HepG2 (cell line): ENCODE measurements around the gene KSR1. TPM values are rescaled to one million over a fixed set of nuclear protein-coding genes. Genes with fewer than 3 reads are reported as not detected.

ENCODE experiments used
- AGO1 ChIP-seq: fragments of 200-400 bp; formaldehyde crosslinking; IDR thresholded peaks from 2 replicates; pipeline ENCODE4 v1.6.1; 2017; ENCODE audit warnings: mild to moderate bottlenecking, low read depth, low read length, moderate library complexity; ENCODE audit not compliant: poor library complexity, severe bottlenecking
- EHMT2 ChIP-seq: fragments of 200-600 bp; sonication (generic); IDR thresholded peaks from 2 replicates; pipeline ENCODE4 v1.7.0; 2017; ENCODE audit warnings: antibody characterized with exemption, low read depth, low read length, borderline replicate concordance
- GFI1 ChIP-seq: sonication (generic); formaldehyde crosslinking; IDR thresholded peaks from 2 replicates; pipeline ENCODE4 v1.5.0; 2020; ENCODE audit warnings: missing genetic modification reagents, mild to moderate bottlenecking, borderline replicate concordance
- LCORL ChIP-seq, 2 experiments: fragments of 450-650 bp in 1 of 2; sonication (generic) in 1 of 2; formaldehyde crosslinking in 1 of 2; IDR thresholded peaks; 2 replicates each; pipeline versions ENCODE4 v1.5.0 to v1.6.1; 2017 to 2020; ENCODE audit warnings: antibody characterized with exemption in 1 of 2, missing genetic modification reagents in 1 of 2
- MIER2 ChIP-seq: IDR thresholded peaks from 2 replicates; pipeline ENCODE4 v1.6.1; 2016; ENCODE audit warnings: missing biosample characterization, missing genetic modification reagents
- MYC ChIP-seq: sonication (generic); formaldehyde crosslinking; IDR thresholded peaks from 2 replicates; pipeline ENCODE4 v1.9.0; 2021; ENCODE audit warnings: missing genetic modification reagents, borderline replicate concordance
- PRMT3 ChIP-seq: sonication (generic); formaldehyde crosslinking; IDR thresholded peaks from 2 replicates; pipeline ENCODE4 v1.8.1; 2022; ENCODE audit warnings: low read depth, mild to moderate bottlenecking, moderate library complexity, missing genetic modification reagents, borderline replicate concordance
- RAD21 ChIP-seq: fragments of 450-650 bp; formaldehyde crosslinking; IDR thresholded peaks from 2 replicates; pipeline ENCODE4 v1.5.0; 2020; ENCODE audit warnings: mild to moderate bottlenecking
- REXO4 ChIP-seq: sonication (generic); formaldehyde crosslinking; IDR thresholded peaks from 2 replicates; pipeline ENCODE4 v1.8.0; 2022; ENCODE audit warnings: missing genetic modification reagents, mild to moderate bottlenecking, borderline replicate concordance
- SRSF1 ChIP-seq: fragments of 200-400 bp; formaldehyde crosslinking; optimal IDR thresholded peaks from 2 replicates; pipeline ENCODE3; 2017; ENCODE audit warnings: mild to moderate bottlenecking, low read depth, low read length, moderate library complexity
- ZBTB7B ChIP-seq: sonication (generic); formaldehyde crosslinking; IDR thresholded peaks from 2 replicates; pipeline ENCODE4 v1.4.0; 2020; ENCODE audit warnings: missing genetic modification reagents
- ZC3H13 ChIP-seq: sonication (generic); formaldehyde crosslinking; IDR thresholded peaks from 2 replicates; pipeline ENCODE4 v1.8.1; 2023; ENCODE audit warnings: mild to moderate bottlenecking, missing genetic modification reagents, moderate library complexity
- ZNF207 ChIP-seq: fragments of 450-650 bp; IDR thresholded peaks from 2 replicates; pipeline ENCODE4 v1.6.1; 2016; ENCODE audit warnings: antibody characterized with exemption, borderline replicate concordance
- ZNF3 ChIP-seq: IDR thresholded peaks from 2 replicates; pipeline ENCODE4 v1.7.0; 2017; ENCODE audit warnings: inconsistent platforms
- ZNF616 ChIP-seq: sonication (generic); formaldehyde crosslinking; IDR thresholded peaks from 2 replicates; pipeline ENCODE4 v1.5.0; 2020; ENCODE audit warnings: low read depth, mild to moderate bottlenecking, missing genetic modification reagents
- ZNF766 ChIP-seq: sonication (generic); formaldehyde crosslinking; IDR thresholded peaks from 2 replicates; pipeline ENCODE4 v1.5.0; 2020; ENCODE audit warnings: missing genetic modification reagents, borderline replicate concordance
- ZNF891 ChIP-seq: sonication (generic); formaldehyde crosslinking; IDR thresholded peaks from 2 replicates; pipeline ENCODE4 v1.5.0; 2020; ENCODE audit warnings: mild to moderate bottlenecking, missing genetic modification reagents
- polyA plus RNA-seq, 8 experiments: library from polyadenylated mRNA; depleted of rRNA in 3 of 8; stranded (reverse) in 7 of 8; unstranded in 1 of 8; fragments of >200 nt; fragmentation: Illumina TruSeq in 4 of 8; extraction: Trizol in 4 of 8; gene quantifications; 2 replicates each; pipeline versions ENCODE4 v1.2.1 to v1.2.3, GENCODE V29; 2011 to 2016; ENCODE audit warnings: low read depth in 4 of 8, missing spikeins in 1 of 8, mixed read lengths in 1 of 8; ENCODE audit not compliant: insufficient read depth in 1 of 8
- total RNA-seq, 5 experiments: library from RNA; depleted of rRNA; stranded (reverse); fragments of >200 nt; fragmentation: Illumina TruSeq; extraction: Trizol; gene quantifications; 2 replicates each; pipeline ENCODE4 v1.2.3, GENCODE V29; 2016; ENCODE audit warnings: low read depth in 1 of 5
- TF ChIP-seq, protein P1 (sequence below): sonication (generic); formaldehyde crosslinking; IDR thresholded peaks from 2 replicates; pipeline ENCODE4 v1.5.1; 2020; ENCODE audit warnings: missing genetic modification reagents, mild to moderate bottlenecking, borderline replicate concordance
- TF ChIP-seq, protein P2 (sequence below): sonication (generic); formaldehyde crosslinking; IDR thresholded peaks from 2 replicates; pipeline ENCODE4 v1.4.0; 2020; ENCODE audit warnings: mild to moderate bottlenecking, missing genetic modification reagents
- TF ChIP-seq, protein P3 (sequence below): IDR thresholded peaks from 2 replicates; pipeline ENCODE4 v1.6.1; 2016; ENCODE audit warnings: low read depth, missing genetic modification reagents, missing compliant biosample characterization

Gene KSR1
- total and polyA plus RNA-seq, 2 of the 13 experiments (the other 11 are each of a cell fraction or from before 2014, with no cell fraction given) = 10.1 to 16.6 TPM

DNA sequence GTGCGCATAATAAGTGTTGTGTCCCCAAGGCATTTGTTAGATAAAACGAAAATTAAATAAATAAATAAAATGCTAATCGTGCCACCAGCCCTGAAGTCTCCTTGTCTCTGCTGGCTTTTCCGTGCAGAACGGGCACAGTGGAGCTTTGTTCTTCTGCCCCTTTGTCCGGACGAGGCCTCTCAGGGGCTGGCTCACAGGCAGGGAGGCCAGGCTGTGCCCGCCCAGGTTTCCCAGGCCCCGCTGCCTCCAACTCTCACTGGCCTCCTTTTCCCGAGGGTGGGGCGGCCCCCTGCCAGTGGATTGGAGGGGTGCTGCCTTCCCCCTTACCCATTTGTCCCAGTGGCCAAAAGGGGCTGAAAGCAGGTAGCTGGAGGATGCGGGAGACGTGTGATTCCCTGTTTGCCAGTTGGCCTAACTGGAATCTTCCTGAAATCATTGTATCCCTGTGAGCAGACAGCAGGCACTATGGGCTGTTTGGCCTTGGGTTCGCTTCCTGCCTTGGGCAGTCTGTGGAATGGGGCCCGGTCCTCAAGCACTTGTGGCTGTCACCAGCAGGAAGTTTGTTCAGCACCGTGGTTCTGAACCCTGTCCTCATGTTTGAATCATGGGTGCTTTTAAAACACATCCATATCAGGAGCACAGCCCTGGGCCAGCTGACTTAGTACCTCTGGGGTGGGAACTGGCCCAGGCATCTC is 64.4 kb downstream of the KSR1 start (continued):
- TF ChIP-seq MIER2 (CRISPR knock-in tag) (no peak), ZNF3 (CRISPR knock-in tag) (no peak), PRMT3 (no peak), ZNF616 (no peak), ZNF207 (no peak), RAD21 (CRISPR knock-in tag) (no peak), LCORL (IDR thresholded peaks at IDR 0.05) (no peak), LCORL (CRISPR knock-in tag; IDR thresholded peaks at IDR 0.05) (no peak), ZNF891 (CRISPR knock-in tag) (0 out of 2 replicates have a peak, but pooled peaks have one; percentile 61), REXO4 (no peak), ZBTB7B (CRISPR knock-in tag) (0 out of 2 replicates have a peak, but pooled peaks have one; percentile 31), ZNF766 (CRISPR knock-in tag) (no peak), GFI1 (CRISPR knock-in tag) (peak; percentile 37; the same call in 1 of the 2 replicates), MYC (CRISPR knock-in tag) (0 out of 2 replicates have a peak, but pooled peaks have one; percentile 55), SRSF1 (peak; percentile 71), AGO1 (no peak), EHMT2 (no peak), ZC3H13 (no peak)
- TF ChIP-seq, protein P1, sequence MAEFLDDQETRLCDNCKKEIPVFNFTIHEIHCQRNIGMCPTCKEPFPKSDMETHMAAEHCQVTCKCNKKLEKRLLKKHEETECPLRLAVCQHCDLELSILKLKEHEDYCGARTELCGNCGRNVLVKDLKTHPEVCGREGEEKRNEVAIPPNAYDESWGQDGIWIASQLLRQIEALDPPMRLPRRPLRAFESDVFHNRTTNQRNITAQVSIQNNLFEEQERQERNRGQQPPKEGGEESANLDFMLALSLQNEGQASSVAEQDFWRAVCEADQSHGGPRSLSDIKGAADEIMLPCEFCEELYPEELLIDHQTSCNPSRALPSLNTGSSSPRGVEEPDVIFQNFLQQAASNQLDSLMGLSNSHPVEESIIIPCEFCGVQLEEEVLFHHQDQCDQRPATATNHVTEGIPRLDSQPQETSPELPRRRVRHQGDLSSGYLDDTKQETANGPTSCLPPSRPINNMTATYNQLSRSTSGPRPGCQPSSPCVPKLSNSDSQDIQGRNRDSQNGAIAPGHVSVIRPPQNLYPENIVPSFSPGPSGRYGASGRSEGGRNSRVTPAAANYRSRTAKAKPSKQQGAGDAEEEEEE (CRISPR knock-in tag) = no peak
- TF ChIP-seq, protein P2, sequence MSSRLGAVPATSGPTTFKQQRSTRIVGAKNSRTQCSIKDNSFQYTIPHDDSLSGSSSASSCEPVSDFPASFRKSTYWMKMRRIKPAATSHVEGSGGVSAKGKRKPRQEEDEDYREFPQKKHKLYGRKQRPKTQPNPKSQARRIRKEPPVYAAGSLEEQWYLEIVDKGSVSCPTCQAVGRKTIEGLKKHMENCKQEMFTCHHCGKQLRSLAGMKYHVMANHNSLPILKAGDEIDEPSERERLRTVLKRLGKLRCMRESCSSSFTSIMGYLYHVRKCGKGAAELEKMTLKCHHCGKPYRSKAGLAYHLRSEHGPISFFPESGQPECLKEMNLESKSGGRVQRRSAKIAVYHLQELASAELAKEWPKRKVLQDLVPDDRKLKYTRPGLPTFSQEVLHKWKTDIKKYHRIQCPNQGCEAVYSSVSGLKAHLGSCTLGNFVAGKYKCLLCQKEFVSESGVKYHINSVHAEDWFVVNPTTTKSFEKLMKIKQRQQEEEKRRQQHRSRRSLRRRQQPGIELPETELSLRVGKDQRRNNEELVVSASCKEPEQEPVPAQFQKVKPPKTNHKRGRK (CRISPR knock-in tag) = no peak
- TF ChIP-seq, protein P3, sequence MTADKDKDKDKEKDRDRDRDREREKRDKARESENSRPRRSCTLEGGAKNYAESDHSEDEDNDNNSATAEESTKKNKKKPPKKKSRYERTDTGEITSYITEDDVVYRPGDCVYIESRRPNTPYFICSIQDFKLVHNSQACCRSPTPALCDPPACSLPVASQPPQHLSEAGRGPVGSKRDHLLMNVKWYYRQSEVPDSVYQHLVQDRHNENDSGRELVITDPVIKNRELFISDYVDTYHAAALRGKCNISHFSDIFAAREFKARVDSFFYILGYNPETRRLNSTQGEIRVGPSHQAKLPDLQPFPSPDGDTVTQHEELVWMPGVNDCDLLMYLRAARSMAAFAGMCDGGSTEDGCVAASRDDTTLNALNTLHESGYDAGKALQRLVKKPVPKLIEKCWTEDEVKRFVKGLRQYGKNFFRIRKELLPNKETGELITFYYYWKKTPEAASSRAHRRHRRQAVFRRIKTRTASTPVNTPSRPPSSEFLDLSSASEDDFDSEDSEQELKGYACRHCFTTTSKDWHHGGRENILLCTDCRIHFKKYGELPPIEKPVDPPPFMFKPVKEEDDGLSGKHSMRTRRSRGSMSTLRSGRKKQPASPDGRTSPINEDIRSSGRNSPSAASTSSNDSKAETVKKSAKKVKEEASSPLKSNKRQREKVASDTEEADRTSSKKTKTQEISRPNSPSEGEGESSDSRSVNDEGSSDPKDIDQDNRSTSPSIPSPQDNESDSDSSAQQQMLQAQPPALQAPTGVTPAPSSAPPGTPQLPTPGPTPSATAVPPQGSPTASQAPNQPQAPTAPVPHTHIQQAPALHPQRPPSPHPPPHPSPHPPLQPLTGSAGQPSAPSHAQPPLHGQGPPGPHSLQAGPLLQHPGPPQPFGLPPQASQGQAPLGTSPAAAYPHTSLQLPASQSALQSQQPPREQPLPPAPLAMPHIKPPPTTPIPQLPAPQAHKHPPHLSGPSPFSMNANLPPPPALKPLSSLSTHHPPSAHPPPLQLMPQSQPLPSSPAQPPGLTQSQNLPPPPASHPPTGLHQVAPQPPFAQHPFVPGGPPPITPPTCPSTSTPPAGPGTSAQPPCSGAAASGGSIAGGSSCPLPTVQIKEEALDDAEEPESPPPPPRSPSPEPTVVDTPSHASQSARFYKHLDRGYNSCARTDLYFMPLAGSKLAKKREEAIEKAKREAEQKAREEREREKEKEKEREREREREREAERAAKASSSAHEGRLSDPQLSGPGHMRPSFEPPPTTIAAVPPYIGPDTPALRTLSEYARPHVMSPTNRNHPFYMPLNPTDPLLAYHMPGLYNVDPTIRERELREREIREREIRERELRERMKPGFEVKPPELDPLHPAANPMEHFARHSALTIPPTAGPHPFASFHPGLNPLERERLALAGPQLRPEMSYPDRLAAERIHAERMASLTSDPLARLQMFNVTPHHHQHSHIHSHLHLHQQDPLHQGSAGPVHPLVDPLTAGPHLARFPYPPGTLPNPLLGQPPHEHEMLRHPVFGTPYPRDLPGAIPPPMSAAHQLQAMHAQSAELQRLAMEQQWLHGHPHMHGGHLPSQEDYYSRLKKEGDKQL (CRISPR knock-in tag) = no peak
